Esophagus muscularis mucosa (tissue), 4 donors: ENCODE measurements around the gene DMAP1. TPM values are rescaled to one million over a fixed set of nuclear protein-coding genes. Genes with fewer than 3 reads are reported as not detected.

Experiments used
- DNase-seq: peaks from one replicate; pipeline ENCODE4 v3.0.0-alpha.2; 2017; ENCODE audit errors: extremely low spot score
- H3K27ac ChIP-seq, 4 donors: fragments of 200-600 bp; sonication (generic); replicated peaks in 1 of 4; 1 replicate in 3 of 4; 2 replicates in 1 of 4; pipeline ENCODE4 v1.5.1; 2016 to 2019; ENCODE audit warnings: mild to moderate bottlenecking in 1 of 4
- H3K27me3 ChIP-seq, 4 donors: fragments of 200-600 bp; sonication (generic); one replicate each; pipeline versions ENCODE4 v1.5.1 to v1.6.0; 2016 to 2019
- H3K36me3 ChIP-seq, 4 donors: fragments of 200-600 bp; sonication (generic); one replicate each; pipeline ENCODE4 v1.5.1; 2016 to 2019
- H3K4me1 ChIP-seq, 4 donors: fragments of 200-600 bp; sonication (generic); one replicate each; pipeline ENCODE4 v1.5.1; 2016 to 2019
- H3K4me3 ChIP-seq, 4 donors: fragments of 200-600 bp; sonication (generic); 1 replicate in 2 of 4; 2 replicates in 2 of 4; pipeline ENCODE4 v1.5.1; 2016 to 2019; ENCODE audit warnings: mild to moderate bottlenecking in 4 of 4, moderate library complexity in 1 of 4
- H3K9me3 ChIP-seq, 4 donors: fragments of 200-600 bp; sonication (generic); 1 replicate in 3 of 4; 2 replicates in 1 of 4; pipeline ENCODE4 v1.5.1; 2016 to 2019
- CTCF ChIP-seq, 3 experiments: fragments of 200-600 bp in 2 of 3; fragments of 450-650 bp in 1 of 3; sonication (generic) in 2 of 3; IDR thresholded peaks; one replicate each; pipeline ENCODE4 v1.5.1; 2017 to 2019; ENCODE audit warnings: antibody characterized with exemption in 3 of 3, mild to moderate bottlenecking in 2 of 3, moderate library complexity in 1 of 3
- EP300 ChIP-seq: sonication (generic); formaldehyde crosslinking; IDR thresholded peaks from one replicate; pipeline ENCODE4 v1.6.1; 2017; ENCODE audit warnings: antibody characterized with exemption
- POLR2A ChIP-seq: fragments of 450-650 bp; IDR thresholded peaks from one replicate; pipeline ENCODE4 v1.6.1; 2017; ENCODE audit warnings: antibody characterized with exemption, moderate library complexity, mild to moderate bottlenecking, low read depth
- POLR2AphosphoS5 ChIP-seq, 2 donors: sonication (generic); formaldehyde crosslinking; IDR thresholded peaks; one replicate each; pipeline ENCODE4 v1.6.1; 2017; ENCODE audit warnings: antibody characterized with exemption in 2 of 2
- WGBS: methylation state at CpG from one replicate; pipeline ENCODE4 v1.1.5; 2018; 5-methylcytosine and 5-hydroxymethylcytosine counted together
- intact Hi-C: fragments of 100-400 bp; cut with DNase I; formaldehyde crosslinking; loops from one replicate; pipeline ENCODE4 v1.15.1; 2023
- total RNA-seq, 4 donors: library from RNA; depleted of rRNA; stranded (reverse); fragments of >200 nt; gene quantifications; one replicate each; pipeline versions ENCODE4 v1.1.0 to v1.2.1, GENCODE V29; 2016

Gene DMAP1
- total RNA-seq, 4 donors from 2014 or later: 24.0 to 34.6 (median 30.4) TPM

- Histone ChIP-seq H3K36me3 (no peaks in the 10 kb centered on the region), H3K27ac (no peak overlapping the region), H3K9me3 (no peaks in the 10 kb centered on the region), H3K4me3 (no peak overlapping the region), H3K4me1 (peaks cover 0 to 3% (median 0%) of the 10 kb centered on the region in 4 donors), H3K27me3 (no peaks in the 10 kb centered on the region)
- TF ChIP-seq EP300 (no peak), CTCF (IDR thresholded peaks at IDR 0.05) (no peak), POLR2AphosphoS5 (IDR thresholded peaks at IDR 0.05) (no peak), POLR2A (no peak)
- 84% methylated on average over 9 of the region's 9 CpGs for WGBS
- DNase-seq: no peak
- intact Hi-C loops: no loop called here
Observed at GRCh38 chr1:44263568-44264450, 50.5 kb downstream of the DMAP1 start.

GRCh38 chr1:44264451-44264771, 51.1 kb downstream of the DMAP1 start:
- H3K27ac ChIP-seq: no peak overlapping the region
- no peak overlapping the region for H3K4me3 ChIP-seq
- peaks cover 0 to 3% (median 0%) of the 10 kb centered on the region in 4 donors for H3K4me1 ChIP-seq
- 98% methylated on average over 7 of the region's 11 CpGs for WGBS
- H3K9me3 ChIP-seq: no peaks in the 10 kb centered on the region
- DNase-seq: no peak
- no peaks in the 10 kb centered on the region for H3K27me3 ChIP-seq
- intact Hi-C loops: no loop called here
- TF ChIP-seq EP300: no peak
- TF ChIP-seq POLR2AphosphoS5 (IDR thresholded peaks at IDR 0.05): no peak
- no peak for TF ChIP-seq CTCF (IDR thresholded peaks at IDR 0.05)
- no peak for TF ChIP-seq POLR2A
- H3K36me3 ChIP-seq: no peaks in the 10 kb centered on the region

- 81% methylated on average over 1 of the region's 1 CpG for WGBS
- H3K36me3 ChIP-seq: no peaks in the 10 kb centered on the region
Observed at GRCh38 chr1:44265656-44266358, 52.5 kb downstream of the DMAP1 start.

GRCh38 chr1:44266400-44267344, 53.4 kb downstream of the DMAP1 start:
- no peak for DNase-seq

More at GRCh38 chr1:44265656-44266358, 52.5 kb downstream of the DMAP1 start:
- Histone ChIP-seq H3K4me3 (no peak overlapping the region), H3K4me1 (peaks cover 0 to 4% (median 2%) of the 10 kb centered on the region in 4 donors), H3K27me3 (no peaks in the 10 kb centered on the region), H3K9me3 (no peaks in the 10 kb centered on the region), H3K27ac (no peak overlapping the region)
- TF ChIP-seq POLR2AphosphoS5 (IDR thresholded peaks at IDR 0.05) (no peak), POLR2A (no peak)
- intact Hi-C loops: no loop called here
- DNase-seq: no peak

More at GRCh38 chr1:44266400-44267344, 53.4 kb downstream of the DMAP1 start:
- Histone ChIP-seq H3K9me3 (no peaks in the 10 kb centered on the region), H3K36me3 (no peaks in the 10 kb centered on the region), H3K4me1 (peaks cover 0 to 6% (median 2%) of the 10 kb centered on the region in 4 donors), H3K27ac (no peak overlapping the region), H3K27me3 (no peaks in the 10 kb centered on the region), H3K4me3 (no peak overlapping the region)
- TF ChIP-seq EP300: no peak
- TF ChIP-seq POLR2AphosphoS5 (IDR thresholded peaks at IDR 0.05): no peak
- TF ChIP-seq POLR2A: no peak
- no peak for TF ChIP-seq CTCF (IDR thresholded peaks at IDR 0.05)
- WGBS: 94% methylated on average over 6 of the region's 6 CpGs
- intact Hi-C loops: no loop called here
